Measurements from ENCODE around the gene ADIRF. TPM values are rescaled to one million over a fixed set of nuclear protein-coding genes. Genes with fewer than 3 reads are reported as not detected.
A peak's percentile ranks its signal among the peaks of the same experiment; 100 is the strongest.

The ADIRF gene
- total RNA-seq, 1 donor from 2014 or later = not detected

DNA sequence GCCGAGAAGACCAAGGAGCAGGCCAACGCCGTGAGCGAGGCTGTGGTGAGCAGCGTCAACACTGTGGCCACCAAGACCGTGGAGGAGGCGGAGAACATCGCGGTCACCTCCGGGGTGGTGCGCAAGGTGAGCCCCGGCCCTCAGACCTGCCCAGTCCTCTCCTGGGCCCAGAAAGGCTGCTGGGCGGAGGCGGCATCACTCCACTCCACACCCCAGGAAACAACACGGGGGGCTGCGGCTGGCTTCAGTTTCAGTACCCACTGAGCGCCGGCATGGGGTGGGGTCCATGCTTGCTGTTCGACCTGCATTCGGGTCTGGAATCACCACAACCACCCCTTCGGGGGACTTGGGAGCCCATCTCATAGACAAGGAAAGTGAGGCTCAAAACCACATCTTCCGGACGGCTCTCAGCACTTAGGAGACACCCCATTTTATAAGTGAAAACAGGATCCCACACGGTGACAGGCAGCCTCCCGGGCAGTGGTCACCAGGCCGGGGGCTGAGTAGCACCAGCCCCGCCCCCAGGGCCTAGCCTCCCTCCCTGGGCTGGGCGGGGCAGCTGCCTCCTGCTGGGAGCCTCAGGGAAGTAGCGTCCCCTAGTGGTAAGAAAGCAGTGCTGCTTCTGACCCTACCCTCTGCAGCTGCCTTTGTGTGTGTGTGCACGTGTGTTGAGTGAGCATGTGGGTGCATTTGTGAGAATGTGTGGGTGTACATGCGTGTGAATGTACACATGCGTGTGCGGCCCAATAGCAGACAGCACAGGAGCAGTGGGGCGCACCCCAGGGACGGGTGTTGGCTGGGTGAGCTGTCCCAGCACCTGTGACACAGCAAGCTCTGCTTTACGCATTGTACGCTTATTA, 8.0 kb upstream of the ADIRF start:
- no peak for DNase-seq (ENCODE audit: low read depth)

- no peak for DNase-seq (ENCODE audit: low read depth)
Observed at GRCh38 chr10:86960863-86961434, 7.3 kb upstream of the ADIRF start.

DNA sequence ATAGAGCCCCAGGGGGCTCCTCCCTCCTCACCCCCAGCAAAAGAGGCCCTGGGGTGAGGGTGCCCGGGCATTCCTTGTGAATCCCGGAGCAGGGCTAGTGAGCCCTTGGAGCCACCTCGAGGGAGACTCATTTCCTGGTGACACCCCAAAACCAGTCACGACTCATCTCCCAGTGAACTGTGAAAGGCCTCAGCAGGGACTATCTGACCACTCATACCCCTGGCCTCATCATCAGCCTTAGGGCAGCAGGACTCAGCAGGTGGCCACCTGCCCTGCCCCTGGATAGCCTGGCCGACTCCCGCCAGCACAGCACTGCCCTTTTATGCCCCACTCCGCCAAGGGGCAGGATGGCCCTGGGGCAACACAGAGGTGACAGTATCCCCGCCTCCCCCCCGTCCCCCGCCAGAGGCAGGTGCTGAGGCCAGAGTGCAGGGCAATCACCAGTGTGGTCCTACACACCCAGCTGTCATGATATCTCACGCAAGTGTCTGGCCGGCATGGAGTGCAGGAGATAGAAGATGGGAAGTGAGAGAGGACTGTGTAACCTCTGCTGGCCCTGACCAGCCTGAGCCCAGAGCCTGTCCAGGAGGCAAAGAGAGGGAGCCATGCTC, 6.7 kb upstream of the ADIRF start:
- no peak for DNase-seq (ENCODE audit: low read depth)

GRCh38 chr10:86962136-86962980, 5.9 kb upstream of the ADIRF start:
- no peak for DNase-seq (ENCODE audit: low read depth)

- DNase-seq (ENCODE audit: low read depth) = no peak
Observed at GRCh38 chr10:86962981-86963310, 5.3 kb upstream of the ADIRF start.

DNA sequence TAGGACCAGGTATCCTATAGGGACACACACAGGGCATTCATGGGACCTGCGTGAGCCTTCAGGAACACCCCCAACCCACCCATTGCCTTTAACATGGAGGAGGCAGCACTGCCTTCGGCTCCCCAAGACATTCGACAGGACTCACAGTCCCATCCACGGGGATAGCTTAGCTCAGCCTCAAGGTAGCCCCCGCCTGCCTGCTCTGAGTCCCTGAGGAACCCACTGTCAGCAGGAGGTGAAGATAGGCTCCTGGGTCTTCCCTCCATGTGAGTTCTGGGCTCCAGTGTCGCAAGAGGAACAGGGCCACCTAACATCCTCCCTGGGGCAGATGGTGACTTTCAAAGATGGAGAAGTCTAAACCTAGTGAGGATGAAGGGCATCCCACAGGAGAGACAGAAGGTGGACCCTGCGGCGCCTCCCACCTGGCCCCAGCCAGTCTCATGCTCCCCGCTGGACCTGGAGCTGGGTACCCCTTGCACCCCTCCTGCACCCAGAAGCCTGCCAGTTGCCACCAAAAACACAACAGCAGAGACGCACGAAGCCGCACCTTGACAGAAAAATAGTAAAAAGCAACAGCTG, 4.9 kb upstream of the ADIRF start:
- no peak for DNase-seq (ENCODE audit: low read depth)

DNA sequence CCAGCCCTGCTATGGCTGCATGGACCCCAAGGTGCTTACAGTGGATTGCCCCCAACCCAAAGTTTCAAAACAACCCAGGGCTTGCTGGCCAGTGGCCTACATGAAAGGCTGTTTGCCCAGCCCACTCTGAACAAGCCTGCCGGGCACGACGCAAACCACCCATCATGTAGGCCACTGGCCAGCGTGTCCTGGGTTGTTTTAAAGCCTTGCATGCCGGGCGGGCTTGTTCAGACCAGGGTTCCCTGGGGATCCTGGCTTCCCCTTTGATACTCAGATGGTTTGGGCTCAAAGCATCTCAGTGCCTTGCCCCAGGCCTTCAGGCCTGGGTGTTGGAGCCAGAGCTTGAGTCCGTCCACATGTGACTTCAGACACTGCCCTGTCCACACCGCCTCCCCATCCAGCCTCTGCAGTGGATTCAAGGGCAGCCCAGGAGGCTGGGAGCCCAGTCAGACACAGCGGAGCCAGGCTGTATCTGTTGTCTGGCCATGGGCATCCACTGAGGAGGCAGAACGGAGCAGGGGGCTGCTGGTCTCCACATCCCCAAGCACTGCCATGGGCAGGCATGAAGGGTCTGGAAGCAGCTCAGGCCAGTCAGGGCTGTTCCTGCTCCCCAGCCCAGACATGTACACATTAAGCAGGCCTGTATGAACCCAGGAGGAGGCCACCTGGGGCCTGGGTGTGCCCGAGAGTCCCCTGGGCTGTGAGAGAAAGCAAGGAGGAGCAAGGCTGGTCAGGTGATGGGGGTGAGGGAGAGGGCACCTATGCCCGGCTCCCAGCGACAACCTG, 4.0 kb upstream of the ADIRF start:
- no peak for DNase-seq (ENCODE audit: low read depth)

DNA sequence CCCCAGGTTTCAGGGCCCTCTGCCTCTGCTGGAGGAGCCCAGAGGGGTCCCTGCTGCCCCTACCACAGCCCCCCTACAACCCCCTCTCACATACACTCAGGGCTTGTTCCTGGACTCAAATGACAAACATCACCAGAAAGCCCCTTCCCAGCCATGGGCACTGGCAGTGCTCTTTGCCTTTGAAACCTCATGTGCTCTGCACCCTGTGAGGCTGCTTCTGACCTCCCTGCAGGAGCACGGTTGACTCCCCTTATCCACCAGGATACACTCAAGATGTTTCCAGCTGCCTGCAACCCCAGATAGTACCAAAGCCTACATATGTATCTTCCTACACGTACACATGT, 3.5 kb upstream of the ADIRF start:
- DNase-seq (ENCODE audit: low read depth) = no peak

DNA sequence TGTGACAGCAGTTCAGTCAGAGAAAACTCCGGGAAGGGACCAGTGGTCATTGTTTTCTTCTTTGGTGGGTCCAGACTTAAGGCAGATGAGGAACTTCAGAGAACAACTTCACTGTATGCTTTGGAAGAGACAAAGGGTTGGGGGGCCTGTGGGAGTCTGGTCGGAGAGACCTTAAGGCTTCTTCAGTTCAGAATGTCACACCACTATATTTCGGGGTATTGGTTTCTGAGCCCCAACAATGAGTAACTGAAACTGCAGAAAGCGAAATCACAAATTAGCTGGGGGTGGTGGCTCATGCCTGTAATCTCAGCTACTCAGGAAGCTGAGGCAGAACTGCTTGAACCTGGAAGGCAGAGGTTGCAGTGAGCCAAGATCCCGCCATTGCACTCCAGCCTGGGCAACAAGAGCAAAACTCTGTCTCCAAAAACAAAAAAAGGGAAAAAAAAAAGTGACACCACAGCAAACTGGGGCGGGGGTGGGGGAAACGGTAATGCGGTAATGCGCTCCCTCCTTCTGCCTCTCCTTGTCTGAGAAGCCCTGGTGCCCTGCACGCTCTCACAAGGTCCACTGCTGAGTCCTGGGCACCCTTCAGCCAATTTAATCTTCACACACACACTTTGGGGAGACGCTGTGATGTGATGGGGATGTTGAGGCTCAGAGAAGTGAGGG, 2.2 kb upstream of the ADIRF start:
- DNase-seq (ENCODE audit: low read depth) = no peak

- no peak for DNase-seq (ENCODE audit: low read depth)
Observed at GRCh38 chr10:86967481-86967941, 771 bp upstream of the ADIRF start.

GRCh38 chr10:86968994-86969355, 693 bp downstream of the ADIRF start:
- DNase-seq (ENCODE audit: low read depth) = no peak

DNA sequence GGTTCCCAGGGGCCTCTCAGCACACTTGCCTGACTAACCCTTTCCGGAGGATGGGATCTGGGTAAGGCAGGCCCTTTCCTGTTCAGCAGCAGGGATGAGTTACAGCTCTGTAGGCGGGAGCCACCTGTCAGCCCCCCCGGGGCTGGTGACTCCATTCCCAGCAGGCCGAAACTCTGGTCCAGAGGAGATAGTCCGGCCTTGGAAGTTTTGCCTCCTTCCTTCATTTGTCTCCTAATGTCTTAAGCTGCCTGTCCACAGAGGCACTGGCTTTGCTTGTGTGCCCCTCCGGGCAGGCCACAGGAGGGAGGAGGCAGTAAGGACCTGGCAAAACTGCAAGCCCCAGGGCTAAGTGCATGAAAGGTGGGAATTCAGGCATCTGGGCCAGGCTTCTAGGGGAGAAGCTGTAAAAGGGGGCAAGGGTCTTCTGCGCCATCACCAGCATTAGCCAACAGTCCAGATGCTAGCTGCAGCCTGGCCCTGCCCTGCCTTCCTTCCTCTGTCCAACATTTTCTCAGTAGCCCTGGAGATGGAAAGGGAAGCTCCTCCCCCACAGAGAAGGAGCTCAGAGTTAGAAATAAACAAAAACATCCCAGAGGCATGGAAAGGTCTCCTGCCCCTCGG, 1.2 kb downstream of the ADIRF start:
- no peak for DNase-seq (ENCODE audit: low read depth)

- DNase-seq (ENCODE audit: low read depth) = no peak
Observed at GRCh38 chr10:86970162-86970981, 2.1 kb downstream of the ADIRF start.

DNA sequence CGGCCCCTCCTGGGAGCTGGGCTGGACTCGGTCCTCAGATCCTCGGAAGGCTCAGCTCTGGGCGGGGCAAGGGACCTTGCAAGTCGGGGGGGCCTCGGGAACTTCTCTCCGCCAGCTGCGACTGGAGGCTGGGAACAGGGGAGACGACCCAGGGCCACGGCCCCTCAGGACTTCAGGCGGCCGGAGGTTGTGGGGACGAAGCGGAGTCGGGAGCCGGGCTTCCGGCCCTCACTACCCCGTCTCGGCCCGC, 2.6 kb downstream of the ADIRF start:
- DNase-seq (ENCODE audit: low read depth) = no peak

DNA sequence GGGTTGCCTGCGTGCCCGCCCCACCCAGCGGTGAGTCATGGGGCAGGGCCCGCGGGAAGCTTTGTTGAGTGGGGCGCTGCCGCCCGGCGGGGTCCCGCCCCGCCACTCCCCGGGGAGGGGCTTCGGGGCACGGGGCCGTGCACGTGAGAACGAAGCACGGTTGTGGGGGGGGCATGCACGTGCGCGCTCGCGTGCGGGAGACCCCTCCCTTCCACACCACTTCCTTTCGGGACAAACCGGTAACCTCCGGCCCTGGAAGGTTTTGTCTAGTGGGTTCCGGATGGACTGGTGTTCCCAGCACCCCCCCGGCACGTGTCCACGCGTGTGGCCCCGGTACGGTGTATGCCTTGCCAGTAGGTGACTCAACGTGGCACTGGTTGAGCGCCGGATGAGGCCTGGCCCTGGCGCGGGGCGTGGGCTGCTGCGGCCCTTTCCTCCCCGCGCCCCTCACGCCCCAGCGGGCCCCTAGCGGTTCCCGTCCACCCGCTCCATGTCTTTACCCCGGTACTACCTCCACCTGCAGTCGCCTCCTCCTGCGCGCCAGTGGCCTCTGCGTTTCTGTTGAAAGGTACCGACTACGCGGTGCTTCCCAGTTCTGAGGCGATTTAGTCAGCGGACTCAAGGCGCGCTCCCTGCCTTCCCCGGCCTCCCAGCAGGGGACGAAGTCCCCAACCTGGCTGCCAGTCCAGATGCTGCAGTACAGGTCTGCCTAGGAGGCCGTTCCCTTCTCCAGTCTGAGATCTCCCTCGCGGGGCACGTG, 3.1 kb downstream of the ADIRF start:
- DNase-seq (ENCODE audit: low read depth) = peak; percentile 59

DNA sequence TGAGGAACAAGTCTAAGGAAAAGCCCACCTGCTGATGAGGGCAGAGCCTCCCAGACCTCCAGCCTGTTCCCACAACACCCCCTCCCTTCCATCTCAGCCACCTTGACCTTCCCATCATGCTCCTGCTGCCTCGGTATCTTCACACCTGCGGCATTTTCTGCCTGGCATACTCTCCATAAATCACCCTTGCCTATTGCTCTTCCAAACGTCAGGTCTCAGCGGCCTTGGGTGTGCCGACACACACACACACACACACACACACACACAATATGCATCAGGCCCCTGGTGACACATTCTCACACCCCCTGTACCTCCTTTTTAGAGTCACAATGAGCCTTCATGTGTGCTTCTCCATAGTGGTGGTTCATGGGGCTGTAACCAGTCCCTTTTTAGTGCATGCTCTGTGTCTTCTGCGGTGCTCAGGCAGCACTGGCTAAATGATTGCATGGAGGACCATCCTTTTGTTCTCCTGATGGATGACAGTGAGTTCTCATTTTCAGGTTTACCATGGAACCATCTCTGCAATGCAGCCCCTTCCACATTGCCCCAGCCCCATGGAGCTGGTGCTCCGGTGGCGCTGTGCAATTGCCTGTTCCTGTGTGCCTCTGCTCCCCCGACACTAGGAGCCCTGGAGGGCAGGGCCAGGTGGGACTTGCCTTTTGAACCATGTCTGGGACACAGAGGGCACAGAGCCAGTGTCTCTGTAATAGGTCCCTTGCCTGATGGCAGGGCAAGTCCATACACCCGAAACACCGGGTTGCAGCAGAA, 4.5 kb downstream of the ADIRF start:
- DNase-seq (ENCODE audit: low read depth) = no peak

DNA sequence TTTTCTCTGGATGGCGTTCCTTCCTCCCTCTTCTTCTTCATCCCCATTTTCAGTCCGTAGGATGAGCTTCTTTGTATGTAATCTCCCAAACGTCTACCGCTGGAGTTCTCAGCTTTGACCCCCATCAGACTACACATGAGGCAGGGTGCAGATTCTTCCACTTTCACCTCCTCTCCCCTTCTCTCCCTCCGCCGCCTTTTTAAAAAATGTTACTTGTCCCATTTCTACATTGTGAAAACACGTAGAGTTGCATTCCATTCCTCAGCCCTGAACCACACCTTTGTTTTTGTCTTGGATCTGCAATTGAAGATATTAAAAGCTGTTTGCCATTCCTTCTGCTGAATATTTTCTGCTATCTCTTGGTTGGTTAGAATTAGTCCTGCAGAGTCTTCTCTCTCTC, 6.2 kb downstream of the ADIRF start:
- no peak for DNase-seq (ENCODE audit: low read depth)
